Suprapubic skin (tissue), 4 donors: Measurements from ENCODE around the gene EPS8L1.

Source experiments
- CTCF ChIP-seq, 2 donors: fragments of 200-600 bp in 1 of 2; fragments of 450-650 bp in 1 of 2; sonication (generic) in 1 of 2; IDR thresholded peaks; one replicate each; pipeline ENCODE4 v1.5.1; 2016 to 2019; ENCODE audit warnings: antibody characterized with exemption in 2 of 2, mild to moderate bottlenecking in 1 of 2, moderate library complexity in 1 of 2
- EP300 ChIP-seq: sonication (generic); formaldehyde crosslinking; IDR thresholded peaks from one replicate; pipeline ENCODE4 v1.6.1; 2017; ENCODE audit warnings: antibody characterized with exemption
- POLR2AphosphoS5 ChIP-seq, 3 donors: sonication (generic); formaldehyde crosslinking; IDR thresholded peaks; one replicate each; pipeline ENCODE4 v1.6.1; 2017; ENCODE audit warnings: antibody characterized with exemption in 3 of 3

DNA sequence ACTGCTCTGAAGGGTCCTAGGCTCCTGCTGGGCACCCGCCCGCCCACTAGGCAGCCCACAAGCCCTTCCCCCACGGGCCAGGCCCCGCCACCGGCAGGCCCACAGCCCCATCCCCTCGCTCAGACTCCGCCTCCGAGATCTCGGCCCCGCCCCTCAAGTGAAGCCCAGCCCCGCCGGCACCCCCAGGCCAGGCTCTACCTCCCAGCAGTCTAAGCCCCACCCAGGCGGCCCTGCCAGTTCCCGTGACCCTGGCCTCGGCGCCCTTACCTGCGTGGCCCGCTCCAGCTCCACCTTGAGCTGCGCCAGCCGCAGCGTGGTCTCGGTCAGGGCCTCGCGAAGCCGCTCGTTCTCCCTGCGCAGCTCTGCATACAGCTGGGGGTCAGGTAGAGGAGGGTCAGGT lies 16.3 kb downstream of the EPS8L1 start:
- TF ChIP-seq POLR2AphosphoS5 (IDR thresholded peaks at IDR 0.05) (no peak), EP300 (no peak), CTCF (IDR thresholded peaks at IDR 0.05) (no peak)
